Lung (tissue), 12 donors: ENCODE measurements around the gene PRLR. TPM values are rescaled to one million over a fixed set of nuclear protein-coding genes. Genes with fewer than 3 reads are reported as not detected.
A peak's percentile ranks its signal among the peaks of the same experiment; 100 is the strongest.

Source experiments
- ATAC-seq: fragments of 200-7000 bp; cut with Tn5 transposase; one replicate; pipeline ENCODE4 v1.9.1; 2020; ENCODE audit warnings: moderate number of reproducible peaks; ENCODE audit not compliant: insufficient read depth, low FRiP score
- DNase-seq, 3 donors: peaks; one replicate each; pipeline ENCODE4 v3.0.0-alpha.2; 2013 to 2017
- H3K27ac ChIP-seq, 2 donors: one replicate each; pipeline ENCODE4 v1.5.1; 2013; ENCODE audit warnings: mild to moderate bottlenecking in 2 of 2, moderate library complexity in 2 of 2, control low read depth in 1 of 2, inconsistent platforms in 1 of 2, low read depth in 1 of 2, low read length in 1 of 2
- H3K27me3 ChIP-seq, 3 donors: one replicate each; pipeline ENCODE4 v1.5.1; 2013; ENCODE audit warnings: low read length in 2 of 3; ENCODE audit not compliant: control insufficient read depth in 3 of 3, insufficient read depth in 3 of 3
- H3K36me3 ChIP-seq, 4 donors: one replicate each; pipeline ENCODE4 v1.5.1; 2013; ENCODE audit warnings: low read length in 4 of 4, mild to moderate bottlenecking in 1 of 4, moderate library complexity in 1 of 4; ENCODE audit not compliant: control insufficient read depth in 4 of 4, insufficient read depth in 4 of 4
- H3K4me1 ChIP-seq, 5 donors: one replicate each; pipeline ENCODE4 v1.5.1; 2013; ENCODE audit warnings: low read length in 5 of 5, mild to moderate bottlenecking in 2 of 5, moderate library complexity in 1 of 5; ENCODE audit not compliant: control insufficient read depth in 5 of 5, insufficient read depth in 5 of 5
- H3K4me3 ChIP-seq: one replicate; pipeline ENCODE4 v1.5.1; 2013; ENCODE audit warnings: mild to moderate bottlenecking, control low read depth, moderate library complexity
- H3K9ac ChIP-seq, 2 donors: one replicate each; pipeline ENCODE4 v1.5.1; 2013; ENCODE audit warnings: low read length in 2 of 2, control low read depth in 1 of 2; ENCODE audit not compliant: insufficient read depth in 1 of 2
- H3K9me3 ChIP-seq, 4 donors: one replicate each; pipeline ENCODE4 v1.5.1; 2013; ENCODE audit warnings: low read length in 3 of 4, mild to moderate bottlenecking in 1 of 4, moderate library complexity in 1 of 4; ENCODE audit not compliant: control insufficient read depth in 4 of 4, insufficient read depth in 3 of 4
- CTCF ChIP-seq: IDR thresholded peaks from 2 replicates; pipeline ENCODE4 v1.5.1; 2012; ENCODE audit warnings: mild to moderate bottlenecking; ENCODE audit errors: control extremely low read depth, extremely low read depth
- WGBS, 2 donors: extraction: QIAGEN DNeasy Blood & Tissue Kit; methylation state at CpG; one replicate each; pipeline ENCODE4 v1.1.7; 2013; 5-methylcytosine and 5-hydroxymethylcytosine counted together
- polyA plus RNA-seq, 2 donors: library from polyadenylated mRNA; stranded (reverse); fragments of 200-250 nt; gene quantifications; one replicate each; pipeline ENCODE4 v1.2.1, GENCODE V29; 2013
- total RNA-seq, 2 donors: library from RNA; depleted of rRNA in 1 of 2; stranded (reverse); fragments of >200 nt in 1 of 2; gene quantifications; one replicate each; pipeline ENCODE4 v1.2.1, GENCODE V29; 2014 to 2021
- donor health status: control.
- donor health status: control.
- donor health status: Bipolar disorder and iron deficiency.
- donor health status: healthy.
- donor health status: DM: yes; HTN: yes; CAD: no.

The PRLR gene
- total and polyA plus RNA-seq, 4 donors, result 0.02 to 3.4 (median 0.76) TPM

DNA sequence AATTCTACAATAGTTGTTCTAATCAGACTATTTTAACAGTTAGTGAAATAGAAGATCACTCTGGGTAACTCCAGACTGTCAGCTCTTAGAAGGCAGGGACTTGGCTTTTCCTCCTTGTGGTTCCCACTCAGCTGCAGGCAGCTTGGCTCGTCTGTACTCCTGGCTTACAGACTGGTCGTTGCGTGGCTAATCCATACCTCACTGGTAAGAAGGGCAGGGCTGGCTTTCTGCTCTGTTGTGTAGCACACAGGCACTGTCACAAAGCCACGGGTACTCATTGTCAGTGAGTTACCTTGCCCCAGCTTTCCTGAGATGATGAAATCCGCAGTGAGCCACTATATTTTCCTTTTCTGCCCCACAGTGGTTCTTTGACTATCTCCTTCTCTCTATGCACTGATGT is 1.8 kb upstream of the PRLR start:
- H3K9ac ChIP-seq, result no peak overlapping the region
- ATAC-seq, result no peak
- no peak for TF ChIP-seq CTCF

DNA sequence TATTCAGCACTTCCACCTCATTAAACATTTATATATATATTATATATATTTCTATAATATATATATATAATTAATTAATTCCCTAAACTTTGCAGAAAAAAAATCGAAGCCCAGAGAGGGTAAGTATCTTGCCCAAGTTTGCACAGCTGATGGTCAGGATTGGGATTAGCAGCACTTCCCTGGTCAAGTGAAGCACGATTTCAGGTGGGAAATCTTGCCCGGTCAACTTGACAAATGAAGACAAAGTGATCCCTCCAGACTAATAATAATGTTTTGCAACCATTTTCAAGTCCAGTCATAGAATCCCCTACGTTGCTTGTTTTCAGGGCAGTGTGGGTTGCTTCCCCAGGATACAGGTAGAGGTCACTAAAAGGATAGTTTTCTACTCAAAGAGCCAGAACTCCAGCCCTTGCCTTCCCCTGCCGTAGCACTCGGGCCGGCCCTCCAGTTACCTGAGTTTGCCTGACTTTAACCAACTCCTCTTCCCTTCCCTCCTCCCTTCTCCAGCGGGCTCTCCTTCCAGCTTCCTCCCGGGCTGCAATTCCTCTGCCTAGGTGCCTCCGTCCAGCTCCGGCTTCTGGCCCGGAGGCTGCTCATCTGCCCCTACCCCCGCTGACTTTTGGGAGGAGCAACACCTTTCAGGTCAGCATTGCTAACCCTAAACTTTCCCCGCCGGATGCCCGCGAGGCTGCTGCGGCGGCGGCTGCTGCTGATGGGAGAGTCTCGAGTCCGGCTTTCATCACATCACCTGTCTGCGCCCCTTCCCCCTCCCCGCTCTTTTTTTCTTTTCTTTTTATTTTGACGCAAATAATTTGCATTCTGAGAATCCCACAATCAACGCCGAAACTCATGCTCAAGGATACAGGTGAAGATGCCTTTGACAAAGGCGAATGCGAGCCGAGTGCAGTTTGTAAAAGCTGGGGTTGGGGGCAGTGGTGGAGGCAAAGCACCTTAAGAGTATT is 930 bp downstream of the PRLR start:
- TF ChIP-seq CTCF, result no peak
- H3K27ac ChIP-seq, result no peak overlapping the region
- 6 to 8% methylated on average over 30 of the region's 30 CpGs for WGBS, 2 donors
- no peaks in the 10 kb centered on the region for H3K36me3 ChIP-seq
- H3K4me1 ChIP-seq, result peaks cover 0 to 16% (median 0%) of the 10 kb centered on the region in 5 donors
- H3K27me3 ChIP-seq, result peaks cover 0 to 11% (median 9%) of the 10 kb centered on the region in 3 donors
- peak overlapping the region; percentile 36 for H3K4me3 ChIP-seq
- H3K9ac ChIP-seq, result peak overlapping the region in 1 of 2 donors; percentile 13
- DNase-seq, result peak; percentile 36 to 54 (median 45)
- no peaks in the 10 kb centered on the region for H3K9me3 ChIP-seq
- peak; percentile 53 for ATAC-seq

More for the DNA sequence above, 1.8 kb upstream of the PRLR start:
- Histone ChIP-seq H3K4me3 (no peak overlapping the region), H3K27ac (no peak overlapping the region), H3K4me1 (peaks cover 0 to 14% (median 0%) of the 10 kb centered on the region in 5 donors), H3K36me3 (no peaks in the 10 kb centered on the region), H3K9me3 (no peaks in the 10 kb centered on the region), H3K27me3 (peaks cover 0 to 11% (median 9%) of the 10 kb centered on the region in 3 donors)
- 85 to 89% methylated on average over 5 of the region's 5 CpGs for WGBS, 2 donors
- DNase-seq, result no peak

DNA sequence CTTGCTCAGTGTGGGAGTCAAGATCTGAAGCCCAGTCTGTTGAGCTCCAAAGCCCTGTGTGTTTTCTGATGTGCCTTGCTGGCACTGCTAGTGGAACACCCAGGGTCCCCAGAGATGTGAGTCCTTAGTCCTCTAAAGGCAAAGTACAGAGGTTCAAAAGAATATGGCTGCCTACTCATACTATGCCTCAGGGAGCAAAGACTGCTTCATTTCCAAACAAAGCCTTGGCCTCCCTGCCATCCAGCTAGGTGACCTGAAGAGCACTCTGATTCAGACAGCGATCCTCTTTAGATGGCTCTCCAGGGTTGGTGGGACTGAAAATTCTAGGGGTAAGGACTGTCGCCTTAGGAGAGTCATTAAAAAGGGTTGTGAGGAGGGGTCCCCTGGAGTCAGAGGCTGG is 2.0 kb downstream of the PRLR start:
- H3K9me3 ChIP-seq, result no peaks in the 10 kb centered on the region
- peaks cover 0 to 11% (median 9%) of the 10 kb centered on the region in 3 donors for H3K27me3 ChIP-seq
- ATAC-seq, result no peak
- no peak for DNase-seq
- H3K36me3 ChIP-seq, result no peaks in the 10 kb centered on the region
- H3K4me3 ChIP-seq, result no peak overlapping the region
- TF ChIP-seq CTCF, result no peak
- 49 to 50% methylated on average over 2 of the region's 2 CpGs for WGBS, 2 donors
- H3K27ac ChIP-seq, result no peak overlapping the region
- H3K9ac ChIP-seq, result no peak overlapping the region
- peaks cover 0 to 26% (median 3%) of the 10 kb centered on the region in 5 donors for H3K4me1 ChIP-seq
